SH-SY5Y (cell line): ENCODE data around the gene MAT2B.

Source experiments
- GATA2 ChIP-seq: IDR thresholded peaks from 2 replicates; pipeline ENCODE4 v1.6.1; 2011; ENCODE audit warnings: mild to moderate bottlenecking, low read depth, low read length
- GATA3 ChIP-seq: IDR thresholded peaks from 2 replicates; pipeline ENCODE4 v1.6.1; 2011; ENCODE audit warnings: low read depth, mild to moderate bottlenecking, low read length, moderate library complexity

- TF ChIP-seq GATA2 (no peak), GATA3 (no peak)
Measured at GRCh38 chr5:163459819-163460561, 45.4 kb upstream of the MAT2B start, which contains the start of gene NUDCD2.
